ENCODE results near the gene GATA1. TPM values are rescaled to one million over a fixed set of nuclear protein-coding genes. Genes with fewer than 3 reads are reported as not detected.

GATA1 gene
- total RNA-seq = not detected

- peaks cover 1% of the 10 kb centered on the region for H3K27me3 Mint-ChIP-seq (ENCODE audit: low read depth)
These were observed at the start of gene GATA1 for GRCh38 chrX:48786341-48786800. Gene GATA1 (plus strand): TSS chrX:48786590. CDS start chrX:48791110, 4,520 bp downstream.

GRCh38 chrX:48736878-48737212, 49.5 kb upstream of the GATA1 start:
- CTCF ChIA-PET = interaction anchor here (0.5 to 1.2 kb wide), 3 partner anchors 37 to 200 kb away, joined by 3 to 8 read pairs (median 3); no protein-coding TSS in a partner anchor
- no peak for DNase-seq
- Mint-ChIP-seq H3K27me3 (ENCODE audit: low read depth) (no peaks in the 10 kb centered on the region), H3K36me3 (ENCODE audit: low read depth) (no peaks in the 10 kb centered on the region), H3K4me1 (ENCODE audit: low read depth) (peaks cover 17% of the 10 kb centered on the region), H3K9me3 (no peaks in the 10 kb centered on the region), H3K4me3 (peak overlapping the region; percentile 95), H3K27ac (peak overlapping the region; percentile 94)
- intact Hi-C loops (cut with micrococcal nuclease) = loop anchor here (1.0 to 5.0 kb wide), 8 partner anchors 14 to 265 kb away; partner anchors contain the start of genes GRIPAP1, RBM3 and SUV39H1

More at GRCh38 chrX:48786341-48786800, at the start of gene GATA1:
- Mint-ChIP-seq H3K27ac (no peak within 1 kb of the TSS), H3K9me3 (no peaks in the 10 kb centered on the region), H3K4me3 (no peak within 1 kb of the TSS), H3K36me3 (ENCODE audit: low read depth) (no peaks in the 10 kb centered on the region), H3K4me1 (ENCODE audit: low read depth) (peaks cover 10% of the 10 kb centered on the region)
- DNase-seq = no peak
- intact Hi-C loops (cut with micrococcal nuclease) = no loop called here
- CTCF ChIA-PET = no interaction called here

GRCh38 chrX:48737213-48737938, 49.0 kb upstream of the GATA1 start:
- DNase-seq = peak; percentile 92
- Mint-ChIP-seq H3K36me3 (ENCODE audit: low read depth) (no peaks in the 10 kb centered on the region), H3K4me1 (ENCODE audit: low read depth) (peaks cover 17% of the 10 kb centered on the region), H3K4me3 (peak overlapping the region; percentile 95), H3K27me3 (ENCODE audit: low read depth) (no peaks in the 10 kb centered on the region), H3K9me3 (no peaks in the 10 kb centered on the region), H3K27ac (peak overlapping the region; percentile 94)
- intact Hi-C loops (cut with micrococcal nuclease) = loop anchor here (1.0 to 5.0 kb wide), 6 partner anchors 14 to 201 kb away; partner anchors contain the start of genes RBM3 and SUV39H1
- CTCF ChIA-PET = interaction anchor here (0.5 to 1.5 kb wide), 4 partner anchors 37 to 234 kb away, joined by 3 to 8 read pairs (median 4); partner anchors contain the start of gene KCND1

GRCh38 chrX:48737940-48738339, 48.5 kb upstream of the GATA1 start:
- peak overlapping the region; percentile 95 for H3K4me3 Mint-ChIP-seq
- CTCF ChIA-PET = interaction anchor here (1.0 to 1.5 kb wide), 2 partner anchors 90 to 234 kb away, joined by 3 to 4 read pairs; partner anchors contain the start of gene KCND1
- peaks cover 17% of the 10 kb centered on the region for H3K4me1 Mint-ChIP-seq (ENCODE audit: low read depth)
- intact Hi-C loops (cut with micrococcal nuclease) = loop anchor here (1.0 to 5.0 kb wide), 6 partner anchors 13 to 200 kb away; partner anchors contain the start of genes RBM3 and SUV39H1
- no peaks in the 10 kb centered on the region for H3K9me3 Mint-ChIP-seq
- H3K27ac Mint-ChIP-seq = peak overlapping the region; percentile 94
- no peaks in the 10 kb centered on the region for H3K36me3 Mint-ChIP-seq (ENCODE audit: low read depth)
- no peak for DNase-seq
- H3K27me3 Mint-ChIP-seq (ENCODE audit: low read depth) = no peaks in the 10 kb centered on the region

- intact Hi-C loops (cut with micrococcal nuclease) = no loop called here
- CTCF ChIA-PET = no interaction called here
- H3K4me1 Mint-ChIP-seq (ENCODE audit: low read depth) = peaks cover 9% of the 10 kb centered on the region
- no peak for DNase-seq
- no peaks in the 10 kb centered on the region for H3K9me3 Mint-ChIP-seq
- H3K27me3 Mint-ChIP-seq (ENCODE audit: low read depth) = no peaks in the 10 kb centered on the region
- H3K36me3 Mint-ChIP-seq (ENCODE audit: low read depth) = no peaks in the 10 kb centered on the region
- no peak overlapping the region for H3K4me3 Mint-ChIP-seq
- H3K27ac Mint-ChIP-seq = no peak overlapping the region
These were observed 44.6 kb upstream of the GATA1 start for GRCh38 chrX:48741834-48742233.

- Mint-ChIP-seq H3K9me3 (no peaks in the 10 kb centered on the region), H3K36me3 (ENCODE audit: low read depth) (no peaks in the 10 kb centered on the region), H3K27ac (no peak overlapping the region), H3K4me3 (no peak overlapping the region), H3K4me1 (ENCODE audit: low read depth) (no peaks in the 10 kb centered on the region), H3K27me3 (ENCODE audit: low read depth) (no peaks in the 10 kb centered on the region)
- intact Hi-C loops (cut with micrococcal nuclease) = no loop called here
- DNase-seq = no peak
- CTCF ChIA-PET = no interaction called here
These were observed 41.2 kb upstream of the GATA1 start for GRCh38 chrX:48745222-48745621.

GRCh38 chrX:48747415-48748016, 38.9 kb upstream of the GATA1 start:
- Mint-ChIP-seq H3K4me3 (no peak overlapping the region), H3K36me3 (ENCODE audit: low read depth) (no peaks in the 10 kb centered on the region), H3K9me3 (no peaks in the 10 kb centered on the region), H3K4me1 (ENCODE audit: low read depth) (peaks cover 6% of the 10 kb centered on the region), H3K27ac (no peak overlapping the region), H3K27me3 (ENCODE audit: low read depth) (no peaks in the 10 kb centered on the region)
- intact Hi-C loops (cut with micrococcal nuclease) = no loop called here
- DNase-seq = no peak
- CTCF ChIA-PET = no interaction called here

- no peaks in the 10 kb centered on the region for H3K36me3 Mint-ChIP-seq (ENCODE audit: low read depth)
- peaks cover 6% of the 10 kb centered on the region for H3K4me1 Mint-ChIP-seq (ENCODE audit: low read depth)
- CTCF ChIA-PET = no interaction called here
- H3K27me3 Mint-ChIP-seq (ENCODE audit: low read depth) = no peaks in the 10 kb centered on the region
- no peak overlapping the region for H3K27ac Mint-ChIP-seq
- no peaks in the 10 kb centered on the region for H3K9me3 Mint-ChIP-seq
- intact Hi-C loops (cut with micrococcal nuclease) = no loop called here
- H3K4me3 Mint-ChIP-seq = no peak overlapping the region
- no peak for DNase-seq
These were observed 37.2 kb upstream of the GATA1 start for GRCh38 chrX:48749182-48749581.

- Mint-ChIP-seq H3K4me1 (ENCODE audit: low read depth) (peaks cover 6% of the 10 kb centered on the region), H3K9me3 (no peaks in the 10 kb centered on the region), H3K4me3 (no peak overlapping the region), H3K27ac (peak overlapping the region; percentile 24), H3K36me3 (ENCODE audit: low read depth) (no peaks in the 10 kb centered on the region), H3K27me3 (ENCODE audit: low read depth) (no peaks in the 10 kb centered on the region)
- CTCF ChIA-PET = interaction anchor here (0.7 kb wide), 1 partner anchor 346 kb away, joined by 4 read pairs; no protein-coding TSS in a partner anchor
- intact Hi-C loops (cut with micrococcal nuclease) = loop anchor here (1.0 kb wide), 1 partner anchor 14 kb away; no protein-coding TSS in a partner anchor
- DNase-seq = peak; percentile 28
These were observed 35.0 kb upstream of the GATA1 start for GRCh38 chrX:48751343-48751742.

GRCh38 chrX:48752498-48752897, 33.9 kb upstream of the GATA1 start:
- intact Hi-C loops (cut with micrococcal nuclease) = no loop called here
- no peak overlapping the region for H3K4me3 Mint-ChIP-seq
- CTCF ChIA-PET = no interaction called here
- H3K9me3 Mint-ChIP-seq = no peaks in the 10 kb centered on the region
- peaks cover 6% of the 10 kb centered on the region for H3K4me1 Mint-ChIP-seq (ENCODE audit: low read depth)
- H3K27me3 Mint-ChIP-seq (ENCODE audit: low read depth) = no peaks in the 10 kb centered on the region
- no peaks in the 10 kb centered on the region for H3K36me3 Mint-ChIP-seq (ENCODE audit: low read depth)
- no peak for DNase-seq
- H3K27ac Mint-ChIP-seq = no peak overlapping the region

- no peaks in the 10 kb centered on the region for H3K9me3 Mint-ChIP-seq
- H3K27me3 Mint-ChIP-seq (ENCODE audit: low read depth) = no peaks in the 10 kb centered on the region
- CTCF ChIA-PET = no interaction called here
- intact Hi-C loops (cut with micrococcal nuclease) = no loop called here
- no peak overlapping the region for H3K27ac Mint-ChIP-seq
- no peaks in the 10 kb centered on the region for H3K36me3 Mint-ChIP-seq (ENCODE audit: low read depth)
- H3K4me1 Mint-ChIP-seq (ENCODE audit: low read depth) = peaks cover 6% of the 10 kb centered on the region
- H3K4me3 Mint-ChIP-seq = no peak overlapping the region
- no peak for DNase-seq
These were observed 32.6 kb upstream of the GATA1 start for GRCh38 chrX:48753708-48754228.

- CTCF ChIA-PET = no interaction called here
- no peaks in the 10 kb centered on the region for H3K9me3 Mint-ChIP-seq
- H3K4me3 Mint-ChIP-seq = no peak overlapping the region
- intact Hi-C loops (cut with micrococcal nuclease) = no loop called here
- H3K27me3 Mint-ChIP-seq (ENCODE audit: low read depth) = no peaks in the 10 kb centered on the region
- DNase-seq = no peak
- peaks cover 6% of the 10 kb centered on the region for H3K4me1 Mint-ChIP-seq (ENCODE audit: low read depth)
- H3K36me3 Mint-ChIP-seq (ENCODE audit: low read depth) = no peaks in the 10 kb centered on the region
- H3K27ac Mint-ChIP-seq = no peak overlapping the region
These were observed 32.2 kb upstream of the GATA1 start for GRCh38 chrX:48754238-48754637.

Measured in activated naive CD4-positive, alpha-beta T cell treated with anti-CD3 and anti-CD28 coated beads for 36 hours (primary cell).